ENCODE results near the gene MERTK. TPM values are rescaled to one million over a fixed set of nuclear protein-coding genes. Genes with fewer than 3 reads are reported as not detected.
A peak's percentile ranks its signal among the peaks of the same experiment; 100 is the strongest.

Gene MERTK
- total RNA-seq, 6 experiments from 2014 or later: not detected

GRCh38 chr2:111951486-111951885 lies 53.1 kb downstream of the MERTK start:
- Mint-ChIP-seq H3K4me1 (ENCODE audit: low read depth) (peaks cover 2% of the 10 kb centered on the region), H3K4me3 (no peak overlapping the region), H3K9me3 (no peaks in the 10 kb centered on the region; the same call in 1 of the 2 replicates), H3K27ac (no peak overlapping the region), H3K27me3 (ENCODE audit: insufficient read depth) (peaks cover 46% of the 10 kb centered on the region), H3K36me3 (ENCODE audit: low read depth) (no peaks in the 10 kb centered on the region)
- no peak for TF ChIP-seq CTCF (IDR thresholded peaks at IDR 0.05)
- no peak for DNase-seq

- H3K27ac Mint-ChIP-seq: no peak overlapping the region
- H3K4me3 Mint-ChIP-seq: no peak overlapping the region
- TF ChIP-seq CTCF (IDR thresholded peaks at IDR 0.05): no peak; the same call in 1 of the 2 replicates
- no peaks in the 10 kb centered on the region for H3K4me1 Mint-ChIP-seq (ENCODE audit: low read depth)
- H3K36me3 Mint-ChIP-seq (ENCODE audit: low read depth): no peaks in the 10 kb centered on the region
- H3K27me3 Mint-ChIP-seq (ENCODE audit: insufficient read depth): peaks cover 56% of the 10 kb centered on the region
- H3K9me3 Mint-ChIP-seq: no peaks in the 10 kb centered on the region; the same call in 1 of the 2 replicates
- no peak for DNase-seq
These were observed 54.6 kb downstream of the MERTK start for GRCh38 chr2:111952871-111953452.

- H3K36me3 Mint-ChIP-seq (ENCODE audit: low read depth): no peaks in the 10 kb centered on the region
- DNase-seq: no peak
- TF ChIP-seq CTCF (IDR thresholded peaks at IDR 0.05): no peak
- no peak overlapping the region for H3K27ac Mint-ChIP-seq
- H3K9me3 Mint-ChIP-seq: no peaks in the 10 kb centered on the region
- H3K27me3 Mint-ChIP-seq (ENCODE audit: insufficient read depth): peaks cover 56% of the 10 kb centered on the region
- no peaks in the 10 kb centered on the region for H3K4me1 Mint-ChIP-seq (ENCODE audit: low read depth)
- no peak overlapping the region for H3K4me3 Mint-ChIP-seq
These were observed 56.4 kb downstream of the MERTK start for GRCh38 chr2:111954602-111955332.

- Mint-ChIP-seq H3K36me3 (ENCODE audit: low read depth) (no peaks in the 10 kb centered on the region), H3K4me1 (ENCODE audit: low read depth) (no peaks in the 10 kb centered on the region), H3K27ac (no peak overlapping the region), H3K4me3 (no peak overlapping the region), H3K27me3 (ENCODE audit: insufficient read depth) (peaks cover 61% of the 10 kb centered on the region), H3K9me3 (no peaks in the 10 kb centered on the region)
- DNase-seq: no peak
- TF ChIP-seq CTCF (IDR thresholded peaks at IDR 0.05): no peak
These were observed 59.5 kb downstream of the MERTK start for GRCh38 chr2:111957872-111958354.

- H3K27me3 Mint-ChIP-seq (ENCODE audit: insufficient read depth): peaks cover 59% of the 10 kb centered on the region
- peak; percentile 52 for TF ChIP-seq CTCF (IDR thresholded peaks at IDR 0.05)
- no peaks in the 10 kb centered on the region for H3K36me3 Mint-ChIP-seq (ENCODE audit: low read depth)
- H3K27ac Mint-ChIP-seq: no peak overlapping the region
- H3K4me1 Mint-ChIP-seq (ENCODE audit: low read depth): no peaks in the 10 kb centered on the region
- no peaks in the 10 kb centered on the region for H3K9me3 Mint-ChIP-seq
- no peak for DNase-seq
- no peak overlapping the region for H3K4me3 Mint-ChIP-seq
These were observed 60.5 kb downstream of the MERTK start for GRCh38 chr2:111958901-111959300.

Measured in HFFc6 (cell line).